ENCODE results near the gene LSG1. TPM values are rescaled to one million over a fixed set of nuclear protein-coding genes. Genes with fewer than 3 reads are reported as not detected.

The LSG1 gene
- total and polyA plus RNA-seq, 10 of the 15 experiments (the other 5 are each of a cell fraction or from before 2014, with no cell fraction given), result 14.3 to 75.6 (median 54.4) TPM

DNA sequence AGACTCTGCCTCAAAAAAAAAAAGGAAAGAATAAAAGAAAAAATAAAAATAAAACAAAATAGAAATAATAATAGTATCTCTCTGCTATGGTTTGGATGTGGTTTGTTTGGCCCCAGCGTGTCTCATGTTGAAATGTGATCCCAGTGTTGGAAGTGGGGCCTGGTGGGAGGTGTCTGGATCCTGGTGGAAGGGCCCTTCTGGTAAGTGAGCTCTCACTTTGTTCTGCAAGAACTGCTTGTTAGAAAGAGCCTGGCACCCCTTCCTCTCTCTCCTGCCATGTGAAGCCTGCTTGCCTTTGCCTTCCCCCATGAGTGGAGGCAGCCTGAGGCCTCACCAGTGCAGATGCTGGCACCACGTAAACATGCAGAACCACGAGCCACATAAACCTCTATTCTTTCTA is 65.0 kb downstream of the LSG1 start:
- H3K79me2 ChIP-seq (ENCODE audit: control insufficient read depth, insufficient read depth, low read length), result no peaks in the 10 kb centered on the region
- no peak overlapping the region for H2AFZ ChIP-seq (ENCODE audit: control insufficient read depth, low read depth, low read length)
- DNase-seq (ENCODE audit: low read depth, low spot score) (no peak), FAIRE-seq (no peak), ATAC-seq (no peak)
- ChIA-PET SMC1A (ENCODE audit: uncharacterized antibody, unreplicated experiment) (no interaction called here), CTCF (no interaction called here), RAD21 (ENCODE audit: unreplicated experiment) (no interaction called here), POLR2A (no interaction called here)
- no peak overlapping the region for H3K9ac ChIP-seq (ENCODE audit: control insufficient read depth, insufficient read depth, low read length)
- TF ChIP-seq EED (IDR thresholded peaks at IDR 0.05; ENCODE audit: low read depth) (no peak), KLF5 (IDR thresholded peaks at IDR 0.05; ENCODE audit: partially characterized antibody) (no peak), RBBP5 (conservative IDR thresholded peaks at IDR 0.05) (no peak), CREB1 (IDR thresholded peaks at IDR 0.05; ENCODE audit: low read depth) (no peak), POLR2A (IDR thresholded peaks at IDR 0.05; ENCODE audit: low read depth, low read length) (no peak), NFIC (IDR thresholded peaks at IDR 0.05; ENCODE audit: low read depth, low read length) (no peak), MTA3 (IDR thresholded peaks at IDR 0.05; ENCODE audit: borderline replicate concordance, low read length) (no peak), MEF2A (IDR thresholded peaks at IDR 0.05; ENCODE audit: insufficient read depth, low read depth, low read length) (no peak), TCF3 (IDR thresholded peaks at IDR 0.05; ENCODE audit: borderline replicate concordance, insufficient read depth, low read depth, low read length) (no peak), TAF1 (IDR thresholded peaks at IDR 0.05; ENCODE audit: borderline replicate concordance, low read depth, low read length) (no peak)
- H3K4me2 ChIP-seq (ENCODE audit: control insufficient read depth, insufficient read depth), result no peak overlapping the region
- H4K20me1 ChIP-seq (ENCODE audit: control insufficient read depth, insufficient read depth), result no peaks in the 10 kb centered on the region
- in situ Hi-C loops (cut with MboI) (no loop called here), intact Hi-C loops (cut with micrococcal nuclease; ENCODE audit: unreplicated experiment) (no loop called here)
- H3K4me1 ChIP-seq (ENCODE audit: control insufficient read depth, insufficient read depth, low read length), result no peaks in the 10 kb centered on the region
- no peaks in the 10 kb centered on the region for H3K36me3 ChIP-seq (ENCODE audit: control insufficient read depth in 2 of 2, insufficient read depth in 2 of 2, low read length in 1 of 2)
- H3K27me3 ChIP-seq (replicated peaks in 1 of 2; ENCODE audit: control insufficient read depth in 2 of 2, insufficient read depth in 2 of 2, low read length in 1 of 2), result no peaks in the 10 kb centered on the region; a peak in 1 of 4 replicates
- WGBS (ENCODE audit: insufficient coverage, insufficient replicate concordance, low lambda C conversion rate, missing lambda C conversion rate), result 54% methylated on average over 3 of the region's 3 CpGs
- H3K4me3 ChIP-seq, result no peak overlapping the region
- BruUV-seq (replicated peaks), result no TSS peak
- no peaks in the 10 kb centered on the region for H3K9me3 ChIP-seq (replicated peaks; ENCODE audit: control insufficient read depth, insufficient read depth, low read length)
- H3K27ac ChIP-seq (ENCODE audit: control insufficient read depth, insufficient read depth), result no peak overlapping the region

DNA sequence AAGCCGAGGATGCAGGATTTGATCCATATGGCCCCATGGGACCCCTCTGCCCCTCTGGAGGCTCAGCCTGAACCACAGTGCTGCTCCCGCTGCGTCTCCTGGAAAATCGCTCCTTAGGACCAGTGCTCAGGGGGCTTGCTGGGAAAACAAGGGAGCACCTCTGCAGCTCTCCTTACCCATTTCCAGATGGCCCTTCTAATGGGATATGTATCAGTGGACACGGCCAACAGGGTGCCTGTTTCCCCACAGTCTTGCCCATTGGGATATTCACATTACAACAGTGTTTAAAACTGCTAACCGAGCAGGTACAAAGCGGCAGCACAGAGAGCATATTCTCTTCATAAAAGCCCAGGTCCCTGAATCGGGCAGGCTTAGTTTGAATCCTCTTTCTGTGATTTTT is 65.8 kb downstream of the LSG1 start:
- in situ Hi-C loops (cut with MboI) (no loop called here), intact Hi-C loops (cut with micrococcal nuclease; ENCODE audit: unreplicated experiment) (no loop called here)
- H3K4me1 ChIP-seq (ENCODE audit: control insufficient read depth, insufficient read depth, low read length), result no peaks in the 10 kb centered on the region
- ChIA-PET RAD21 (ENCODE audit: unreplicated experiment) (no interaction called here), CTCF (no interaction called here), POLR2A (no interaction called here), SMC1A (ENCODE audit: uncharacterized antibody, unreplicated experiment) (no interaction called here)
- H3K4me3 ChIP-seq, result no peak overlapping the region
- no peak overlapping the region for H3K4me2 ChIP-seq (ENCODE audit: control insufficient read depth, insufficient read depth)
- no peak overlapping the region for H2AFZ ChIP-seq (ENCODE audit: control insufficient read depth, low read depth, low read length)
- H3K79me2 ChIP-seq (ENCODE audit: control insufficient read depth, insufficient read depth, low read length), result no peaks in the 10 kb centered on the region
- DNase-seq (ENCODE audit: low read depth, low spot score) (no peak), FAIRE-seq (no peak), ATAC-seq (no peak)
- H3K27me3 ChIP-seq (replicated peaks in 1 of 2; ENCODE audit: control insufficient read depth in 2 of 2, insufficient read depth in 2 of 2, low read length in 1 of 2), result no peaks in the 10 kb centered on the region; a peak in 1 of 4 replicates
- no peaks in the 10 kb centered on the region for H3K9me3 ChIP-seq (replicated peaks; ENCODE audit: control insufficient read depth, insufficient read depth, low read length)
- H3K36me3 ChIP-seq (ENCODE audit: control insufficient read depth in 2 of 2, insufficient read depth in 2 of 2, low read length in 1 of 2), result no peaks in the 10 kb centered on the region
- no peaks in the 10 kb centered on the region for H4K20me1 ChIP-seq (ENCODE audit: control insufficient read depth, insufficient read depth)
- no peak overlapping the region for H3K9ac ChIP-seq (ENCODE audit: control insufficient read depth, insufficient read depth, low read length)
- H3K27ac ChIP-seq (ENCODE audit: control insufficient read depth, insufficient read depth), result no peak overlapping the region
- BruUV-seq (replicated peaks), result no TSS peak
- WGBS (ENCODE audit: insufficient coverage, insufficient replicate concordance, low lambda C conversion rate, missing lambda C conversion rate), result 76% methylated on average over 7 of the region's 8 CpGs
- no peak for TF ChIP-seq SP1 (IDR thresholded peaks at IDR 0.05; ENCODE audit: low read depth, low read length)
- TF ChIP-seq, protein P1, sequence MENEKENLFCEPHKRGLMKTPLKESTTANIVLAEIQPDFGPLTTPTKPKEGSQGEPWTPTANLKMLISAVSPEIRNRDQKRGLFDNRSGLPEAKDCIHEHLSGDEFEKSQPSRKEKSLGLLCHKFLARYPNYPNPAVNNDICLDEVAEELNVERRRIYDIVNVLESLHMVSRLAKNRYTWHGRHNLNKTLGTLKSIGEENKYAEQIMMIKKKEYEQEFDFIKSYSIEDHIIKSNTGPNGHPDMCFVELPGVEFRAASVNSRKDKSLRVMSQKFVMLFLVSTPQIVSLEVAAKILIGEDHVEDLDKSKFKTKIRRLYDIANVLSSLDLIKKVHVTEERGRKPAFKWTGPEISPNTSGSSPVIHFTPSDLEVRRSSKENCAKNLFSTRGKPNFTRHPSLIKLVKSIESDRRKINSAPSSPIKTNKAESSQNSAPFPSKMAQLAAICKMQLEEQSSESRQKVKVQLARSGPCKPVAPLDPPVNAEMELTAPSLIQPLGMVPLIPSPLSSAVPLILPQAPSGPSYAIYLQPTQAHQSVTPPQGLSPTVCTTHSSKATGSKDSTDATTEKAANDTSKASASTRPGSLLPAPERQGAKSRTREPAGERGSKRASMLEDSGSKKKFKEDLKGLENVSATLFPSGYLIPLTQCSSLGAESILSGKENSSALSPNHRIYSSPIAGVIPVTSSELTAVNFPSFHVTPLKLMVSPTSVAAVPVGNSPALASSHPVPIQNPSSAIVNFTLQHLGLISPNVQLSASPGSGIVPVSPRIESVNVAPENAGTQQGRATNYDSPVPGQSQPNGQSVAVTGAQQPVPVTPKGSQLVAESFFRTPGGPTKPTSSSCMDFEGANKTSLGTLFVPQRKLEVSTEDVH (IDR thresholded peaks at IDR 0.05; ENCODE audit: low read depth, partially characterized antibody), result no peak
- TF ChIP-seq ETV6 (conservative IDR thresholded peaks at IDR 0.05 in 1 of 2, IDR thresholded peaks at IDR 0.05 in 1 of 2; ENCODE audit: borderline replicate concordance in 1 of 2, low read depth in 1 of 2), result no peak
- TF ChIP-seq PML (IDR thresholded peaks at IDR 0.05; ENCODE audit: low read length), result no peak
- TF ChIP-seq SUZ12 (IDR thresholded peaks at IDR 0.05; ENCODE audit: unreplicated experiment), result no peak
- TF ChIP-seq ZNF207 (IDR thresholded peaks at IDR 0.05; ENCODE audit: borderline replicate concordance), result no peak
- TF ChIP-seq EED (IDR thresholded peaks at IDR 0.05; ENCODE audit: low read depth), result no peak
- no peak for TF ChIP-seq ZNF274 (IDR thresholded peaks at IDR 0.05; ENCODE audit: insufficient read depth, insufficient read length)
